GM12865 (cell line): ENCODE measurements around the gene TBRG4.

Source experiments
- DNase-seq: peaks from one replicate; pipeline ENCODE4 v3.0.0; 2010; ENCODE audit warnings: low read depth
- H3K4me3 ChIP-seq: 2 replicates; pipeline ENCODE4 v1.5.1; 2011; ENCODE audit warnings: mild to moderate bottlenecking, low read depth, low read length, control low read depth
- CTCF ChIP-seq: IDR thresholded peaks from 2 replicates; pipeline ENCODE4 v1.5.1; 2011; ENCODE audit warnings: low read length, control low read depth, low read depth, inconsistent platforms; ENCODE audit not compliant: insufficient read depth; ENCODE audit errors: missing control alignments

The TBRG4 gene

GRCh38 chr7:45061352-45061751, 50.1 kb downstream of the TBRG4 start:
- no peak overlapping the region for H3K4me3 ChIP-seq
- no peak for DNase-seq
- no peak for TF ChIP-seq CTCF

GRCh38 chr7:45060295-45060694, 51.2 kb downstream of the TBRG4 start:
- no peak for DNase-seq
- H3K4me3 ChIP-seq: no peak overlapping the region
- no peak for TF ChIP-seq CTCF

- no peak for DNase-seq
- H3K4me3 ChIP-seq: no peak overlapping the region
- no peak for TF ChIP-seq CTCF
Measured at GRCh38 chr7:45057878-45058277, 53.6 kb downstream of the TBRG4 start.

- DNase-seq: no peak
- no peak for TF ChIP-seq CTCF
- no peak overlapping the region for H3K4me3 ChIP-seq
Measured at GRCh38 chr7:45055594-45056219, 55.8 kb downstream of the TBRG4 start.

GRCh38 chr7:45055016-45055415, 56.5 kb downstream of the TBRG4 start:
- no peak overlapping the region for H3K4me3 ChIP-seq
- no peak for DNase-seq

GRCh38 chr7:45054442-45054841, 57.1 kb downstream of the TBRG4 start:
- no peak for TF ChIP-seq CTCF
- DNase-seq: no peak
- no peak overlapping the region for H3K4me3 ChIP-seq

More at GRCh38 chr7:45055016-45055415, 56.5 kb downstream of the TBRG4 start:
- no peak for TF ChIP-seq CTCF

GRCh38 chr7:45053941-45054340, 57.6 kb downstream of the TBRG4 start:
- no peak for DNase-seq
- no peak for TF ChIP-seq CTCF
- H3K4me3 ChIP-seq: no peak overlapping the region
